Measurements from ENCODE around the gene MTO1. TPM values are rescaled to one million over a fixed set of nuclear protein-coding genes. Genes with fewer than 3 reads are reported as not detected.

Gene MTO1
- total RNA-seq, 2 experiments from 2014 or later: 63.8 to 72.5 TPM

GRCh38 chr6:73481969-73482368 lies 20.4 kb downstream of the MTO1 start:
- H3K4me2 ChIP-seq (ENCODE audit: low read length): no peak overlapping the region
- H3K9me3 ChIP-seq (ENCODE audit: low read length): no peaks in the 10 kb centered on the region
- no peaks in the 10 kb centered on the region for H3K79me2 ChIP-seq (ENCODE audit: insufficient read depth, low read depth, low read length)
- H3K4me1 ChIP-seq (ENCODE audit: insufficient read depth, low read length, poor library complexity, severe bottlenecking): no peaks in the 10 kb centered on the region
- BruUV-seq (replicated peaks): no TSS peak
- peaks cover 98% of the 10 kb centered on the region for H3K36me3 ChIP-seq (ENCODE audit: insufficient read depth, low read length)
- intact Hi-C loops (cut with micrococcal nuclease; ENCODE audit: unreplicated experiment): no loop called here
- H3K9me2 ChIP-seq (ENCODE audit: insufficient read depth, low read length): no peaks in the 10 kb centered on the region
- ChIA-PET POLR2A (interaction anchor here (0.9 to 1.2 kb wide), 2 partner anchors 15 to 163 kb away, joined by 3 read pairs; no protein-coding TSS in a partner anchor), CTCF (ENCODE audit: unreplicated experiment) (no interaction called here)
- H3K4me3 ChIP-seq (ENCODE audit: low read depth, low read length, poor library complexity, severe bottlenecking): no peak overlapping the region
- H4K20me1 ChIP-seq (ENCODE audit: insufficient read depth, low read length): no peaks in the 10 kb centered on the region
- no peak for DNase-seq (ENCODE audit: low spot score)
- no peak overlapping the region for H2AFZ ChIP-seq (ENCODE audit: low read length)
- no peak overlapping the region for H3K27ac ChIP-seq (ENCODE audit: low read depth, low read length, poor library complexity, severe bottlenecking)
- TF ChIP-seq CTCF (conservative IDR thresholded peaks at IDR 0.05; ENCODE audit: low read length): no peak
- no peak for TF ChIP-seq EZH2phosphoT487 (IDR thresholded peaks at IDR 0.05; ENCODE audit: borderline replicate concordance, low read depth, low read length)

- Histone ChIP-seq H3K9me2 (ENCODE audit: insufficient read depth, low read length) (no peaks in the 10 kb centered on the region), H3K4me1 (ENCODE audit: insufficient read depth, low read length, poor library complexity, severe bottlenecking) (no peaks in the 10 kb centered on the region), H4K20me1 (ENCODE audit: insufficient read depth, low read length) (no peaks in the 10 kb centered on the region), H2AFZ (ENCODE audit: low read length) (no peak overlapping the region), H3K27ac (ENCODE audit: low read depth, low read length, poor library complexity, severe bottlenecking) (no peak overlapping the region), H3K9me3 (ENCODE audit: low read length) (peaks cover 15% of the 10 kb centered on the region; the same call in 1 of the 2 replicates), H3K36me3 (ENCODE audit: insufficient read depth, low read length) (peaks cover 98% of the 10 kb centered on the region), H3K4me2 (ENCODE audit: low read length) (no peak overlapping the region), H3K79me2 (ENCODE audit: insufficient read depth, low read depth, low read length) (no peaks in the 10 kb centered on the region), H3K4me3 (ENCODE audit: low read depth, low read length, poor library complexity, severe bottlenecking) (no peak overlapping the region)
- TF ChIP-seq EZH2phosphoT487 (IDR thresholded peaks at IDR 0.05; ENCODE audit: borderline replicate concordance, low read depth, low read length) (no peak), CTCF (conservative IDR thresholded peaks at IDR 0.05; ENCODE audit: low read length) (no peak)
- DNase-seq (ENCODE audit: low spot score): no peak
- BruUV-seq (replicated peaks): no TSS peak
- POLR2A ChIA-PET: interaction anchor here (0.6 to 1.2 kb wide), 5 partner anchors 29 to 352 kb away, joined by 3 to 4 read pairs (median 3); no protein-coding TSS in a partner anchor
- CTCF ChIA-PET (ENCODE audit: unreplicated experiment): no interaction called here
- intact Hi-C loops (cut with micrococcal nuclease; ENCODE audit: unreplicated experiment): no loop called here
These were observed 22.9 kb downstream of the MTO1 start for GRCh38 chr6:73484438-73484837.

- intact Hi-C loops (cut with micrococcal nuclease; ENCODE audit: unreplicated experiment): no loop called here
- no peak overlapping the region for H3K27ac ChIP-seq (ENCODE audit: low read depth, low read length, poor library complexity, severe bottlenecking)
- H4K20me1 ChIP-seq (ENCODE audit: insufficient read depth, low read length): no peaks in the 10 kb centered on the region
- no peaks in the 10 kb centered on the region for H3K9me2 ChIP-seq (ENCODE audit: insufficient read depth, low read length)
- BruUV-seq (replicated peaks): no TSS peak
- TF ChIP-seq EZH2phosphoT487 (IDR thresholded peaks at IDR 0.05; ENCODE audit: borderline replicate concordance, low read depth, low read length) (no peak), CTCF (conservative IDR thresholded peaks at IDR 0.05; ENCODE audit: low read length) (no peak)
- H3K4me1 ChIP-seq (ENCODE audit: insufficient read depth, low read length, poor library complexity, severe bottlenecking): no peaks in the 10 kb centered on the region
- H3K4me2 ChIP-seq (ENCODE audit: low read length): no peak overlapping the region
- no peak for DNase-seq (ENCODE audit: low spot score)
- ChIA-PET CTCF (ENCODE audit: unreplicated experiment) (no interaction called here), POLR2A (interaction anchor here (0.6 to 1.6 kb wide), 4 partner anchors 10 to 25 kb away, joined by 4 to 5 read pairs (median 4); no protein-coding TSS in a partner anchor)
- peaks cover 15% of the 10 kb centered on the region; the same call in 1 of the 2 replicates for H3K9me3 ChIP-seq (ENCODE audit: low read length)
- H3K36me3 ChIP-seq (ENCODE audit: insufficient read depth, low read length): peaks cover 97% of the 10 kb centered on the region
- no peak overlapping the region for H2AFZ ChIP-seq (ENCODE audit: low read length)
- no peak overlapping the region for H3K4me3 ChIP-seq (ENCODE audit: low read depth, low read length, poor library complexity, severe bottlenecking)
- peaks cover 5% of the 10 kb centered on the region; the same call in 1 of the 2 replicates for H3K79me2 ChIP-seq (ENCODE audit: insufficient read depth, low read depth, low read length)
These were observed 25.9 kb downstream of the MTO1 start for GRCh38 chr6:73487473-73487872.
